CD4-positive, alpha-beta T cell treated with Interleukin-17A for 1 hour (primary cell): ENCODE data around the gene CDKN2A.
A peak's percentile ranks its signal among the peaks of the same experiment; 100 is the strongest.
"Not testable (repeated sequence)": the region's sequence is repeated elsewhere in the genome, so short reads cannot be mapped to it uniquely, and the experiment has no call there.

Source experiments
- DNase-seq: peaks from one replicate; pipeline ENCODE4 v3.0.0-alpha.2; 2020

The CDKN2A gene

GRCh38 chr9:21976334-21976875 lies 17.8 kb downstream of the CDKN2A start:
- no peak for DNase-seq

- DNase-seq: peak; percentile 52
Observed at GRCh38 chr9:21974722-21975409, 19.3 kb downstream of the CDKN2A start.

GRCh38 chr9:21974343-21974721 lies 19.9 kb downstream of the CDKN2A start:
- no peak for DNase-seq

GRCh38 chr9:21972361-21972760 lies 21.8 kb downstream of the CDKN2A start:
- DNase-seq: no peak

GRCh38 chr9:21970800-21971640 lies 23.2 kb downstream of the CDKN2A start:
- DNase-seq: no peak

GRCh38 chr9:21969951-21970799 lies 24.0 kb downstream of the CDKN2A start:
- DNase-seq: no peak

GRCh38 chr9:21969011-21969940 lies 24.9 kb downstream of the CDKN2A start:
- no peak for DNase-seq

GRCh38 chr9:21968331-21969010 lies 25.7 kb downstream of the CDKN2A start:
- DNase-seq: no peak

- DNase-seq: no peak
Observed at GRCh38 chr9:21967702-21968101, 26.5 kb downstream of the CDKN2A start.

- DNase-seq: no peak
Observed at GRCh38 chr9:21967169-21967568, 27.0 kb downstream of the CDKN2A start.

- no peak for DNase-seq
Observed at GRCh38 chr9:21966140-21966851, 27.9 kb downstream of the CDKN2A start.

GRCh38 chr9:21965401-21965951 lies 28.7 kb downstream of the CDKN2A start:
- DNase-seq: peak; percentile 55

GRCh38 chr9:21964925-21965385 lies 29.2 kb downstream of the CDKN2A start:
- peak; percentile 77 for DNase-seq

GRCh38 chr9:21961569-21961968 lies 32.6 kb downstream of the CDKN2A start:
- DNase-seq: no peak

GRCh38 chr9:21959268-21959667 lies 34.9 kb downstream of the CDKN2A start:
- DNase-seq: not testable (repeated sequence)

GRCh38 chr9:21958833-21959232 lies 35.4 kb downstream of the CDKN2A start:
- no peak for DNase-seq

GRCh38 chr9:21945606-21946005 lies 48.6 kb downstream of the CDKN2A start:
- DNase-seq: no peak

- DNase-seq: no peak
Observed at GRCh38 chr9:21943464-21943863, 50.7 kb downstream of the CDKN2A start.

- DNase-seq: no peak
Observed at GRCh38 chr9:21941337-21941995, 52.7 kb downstream of the CDKN2A start.

GRCh38 chr9:21936161-21936560 lies 58.0 kb downstream of the CDKN2A start:
- no peak for DNase-seq
